Gastroesophageal sphincter (tissue), 3 donors: ENCODE measurements around the gene AMIGO2.

Experiments
- CTCF ChIP-seq, 4 experiments: fragments of 200-600 bp in 2 of 4; fragments of 450-650 bp in 2 of 4; sonication (generic) in 1 of 4; IDR thresholded peaks; one replicate each; pipeline ENCODE4 v1.5.1; 2017 to 2019; ENCODE audit warnings: antibody characterized with exemption in 4 of 4, mild to moderate bottlenecking in 2 of 4, moderate library complexity in 2 of 4
- EP300 ChIP-seq: sonication (generic); formaldehyde crosslinking; IDR thresholded peaks from one replicate; pipeline ENCODE4 v1.6.1; 2017; ENCODE audit warnings: antibody characterized with exemption, mild to moderate bottlenecking
- POLR2A ChIP-seq, 2 donors: fragments of 450-650 bp; IDR thresholded peaks; one replicate each; pipeline ENCODE4 v1.6.1; 2017; ENCODE audit warnings: antibody characterized with exemption in 2 of 2, mild to moderate bottlenecking in 2 of 2, moderate library complexity in 1 of 2
- POLR2AphosphoS5 ChIP-seq: sonication (generic); formaldehyde crosslinking; IDR thresholded peaks from one replicate; pipeline ENCODE4 v1.6.1; 2017; ENCODE audit warnings: antibody characterized with exemption

- no peak for TF ChIP-seq POLR2AphosphoS5
- no peak for TF ChIP-seq CTCF (IDR thresholded peaks at IDR 0.05)
- no peak for TF ChIP-seq EP300
- no peak for TF ChIP-seq POLR2A (IDR thresholded peaks at IDR 0.05)
Observed at GRCh38 chr12:47034661-47035060, 45.1 kb downstream of the AMIGO2 start.
